ENCODE measurements around the gene SGK1. TPM values are rescaled to one million over a fixed set of nuclear protein-coding genes. Genes with fewer than 3 reads are reported as not detected.

SGK1 gene
- total RNA-seq, 1 donor from 2014 or later: 25.8 TPM

- no peaks in the 10 kb centered on the region for H3K36me3 ChIP-seq
- no peak for DNase-seq
- intact Hi-C loops (cut with micrococcal nuclease): no loop called here
Measured at GRCh38 chr6:134145786-134146185, 172.1 kb downstream of the SGK1 start.

GRCh38 chr6:134138226-134138975 lies 179.5 kb downstream of the SGK1 start:
- no peak overlapping the region for H3K4me3 ChIP-seq
- TF ChIP-seq CTCF (IDR thresholded peaks at IDR 0.05; ENCODE audit: borderline replicate concordance): no peak
- DNase-seq: no peak

More at GRCh38 chr6:134145786-134146185, 172.1 kb downstream of the SGK1 start:
- H3K9me3 ChIP-seq (replicated peaks): no peaks in the 10 kb centered on the region
- no peaks in the 10 kb centered on the region for H3K27me3 ChIP-seq (ENCODE audit: low read depth)
- H3K27ac ChIP-seq (replicated peaks): no peak overlapping the region
- H3K4me1 ChIP-seq: no peaks in the 10 kb centered on the region
- H3K4me3 ChIP-seq: no peak overlapping the region
- TF ChIP-seq CTCF (IDR thresholded peaks at IDR 0.05; ENCODE audit: borderline replicate concordance): no peak

DNA sequence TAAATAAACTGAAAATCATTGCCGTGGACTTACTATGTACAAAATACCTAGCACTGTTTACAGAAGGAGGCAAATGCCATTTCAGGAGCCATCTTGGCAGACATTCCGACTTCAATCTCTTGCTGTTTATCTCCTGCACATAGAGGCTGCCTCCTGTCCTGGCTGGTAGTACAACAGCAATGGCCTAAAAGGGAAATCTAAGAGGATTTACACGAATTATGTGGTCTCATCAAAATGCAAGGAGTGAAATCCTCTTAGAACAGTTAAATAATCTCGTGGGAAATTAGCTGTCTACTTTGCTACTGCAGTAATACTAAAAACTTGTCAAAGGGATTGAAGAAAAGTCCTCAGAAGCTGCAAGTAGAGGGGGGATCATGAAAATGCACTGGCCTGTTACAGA lies 183.3 kb downstream of the SGK1 start:
- no peaks in the 10 kb centered on the region for H3K27me3 ChIP-seq (ENCODE audit: low read depth)

More at GRCh38 chr6:134138226-134138975, 179.5 kb downstream of the SGK1 start:
- Histone ChIP-seq H3K4me1 (no peaks in the 10 kb centered on the region), H3K27me3 (ENCODE audit: low read depth) (no peaks in the 10 kb centered on the region), H3K36me3 (no peaks in the 10 kb centered on the region), H3K27ac (replicated peaks) (no peak overlapping the region), H3K9me3 (replicated peaks) (no peaks in the 10 kb centered on the region)
- intact Hi-C loops (cut with micrococcal nuclease): no loop called here

DNA sequence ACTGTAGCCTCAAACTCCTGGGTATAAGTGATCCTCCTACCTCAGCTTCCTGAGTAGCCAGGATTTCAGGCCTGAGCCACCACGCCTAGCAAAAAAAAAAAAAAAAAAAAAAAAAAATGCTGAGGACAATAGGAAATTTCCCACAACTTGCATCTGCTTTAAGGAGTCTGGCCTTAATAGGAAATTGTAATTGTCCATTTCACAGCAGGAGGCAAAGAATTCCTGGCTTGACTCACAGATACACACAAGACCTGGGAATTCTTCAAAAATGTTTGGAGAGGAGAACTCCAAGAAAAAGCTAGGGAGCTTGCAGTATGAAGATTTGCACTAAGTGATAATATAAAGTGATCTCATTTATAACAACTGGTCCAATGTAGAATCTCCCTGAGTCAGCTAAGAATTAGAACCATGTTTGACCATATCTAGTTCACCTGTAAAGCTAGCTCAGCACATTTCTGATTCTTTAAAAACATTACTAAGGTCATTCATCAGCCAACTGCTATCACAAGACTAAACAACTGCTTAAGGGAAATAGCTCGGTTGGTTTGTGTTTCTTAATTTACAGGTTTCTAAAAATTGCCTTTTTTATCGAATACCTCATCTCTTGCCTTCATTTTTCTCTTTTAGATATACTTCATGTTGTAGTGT lies 185.3 kb downstream of the SGK1 start:
- intact Hi-C loops (cut with micrococcal nuclease): no loop called here
- no peaks in the 10 kb centered on the region for H3K36me3 ChIP-seq

More for the DNA sequence above, 183.3 kb downstream of the SGK1 start:
- no peak for TF ChIP-seq CTCF (IDR thresholded peaks at IDR 0.05; ENCODE audit: borderline replicate concordance)
- Histone ChIP-seq H3K36me3 (no peaks in the 10 kb centered on the region), H3K9me3 (replicated peaks) (no peaks in the 10 kb centered on the region), H3K4me3 (no peak overlapping the region), H3K27ac (replicated peaks) (no peak overlapping the region), H3K4me1 (no peaks in the 10 kb centered on the region)
- intact Hi-C loops (cut with micrococcal nuclease): no loop called here
- no peak for DNase-seq

More for the DNA sequence above, 185.3 kb downstream of the SGK1 start:
- Histone ChIP-seq H3K9me3 (replicated peaks) (no peaks in the 10 kb centered on the region), H3K4me1 (no peaks in the 10 kb centered on the region), H3K27ac (replicated peaks) (no peak overlapping the region), H3K4me3 (no peak overlapping the region), H3K27me3 (ENCODE audit: low read depth) (no peaks in the 10 kb centered on the region)
- no peak for DNase-seq
- TF ChIP-seq CTCF (IDR thresholded peaks at IDR 0.05; ENCODE audit: borderline replicate concordance): no peak

All from left ventricle myocardium inferior (tissue), 1 donor.